ENCODE measurements around the gene IFI27.
"Not testable (repeated sequence)": the region's sequence is repeated elsewhere in the genome, so short reads cannot be mapped to it uniquely, and the experiment has no call there.

IFI27 gene

DNA sequence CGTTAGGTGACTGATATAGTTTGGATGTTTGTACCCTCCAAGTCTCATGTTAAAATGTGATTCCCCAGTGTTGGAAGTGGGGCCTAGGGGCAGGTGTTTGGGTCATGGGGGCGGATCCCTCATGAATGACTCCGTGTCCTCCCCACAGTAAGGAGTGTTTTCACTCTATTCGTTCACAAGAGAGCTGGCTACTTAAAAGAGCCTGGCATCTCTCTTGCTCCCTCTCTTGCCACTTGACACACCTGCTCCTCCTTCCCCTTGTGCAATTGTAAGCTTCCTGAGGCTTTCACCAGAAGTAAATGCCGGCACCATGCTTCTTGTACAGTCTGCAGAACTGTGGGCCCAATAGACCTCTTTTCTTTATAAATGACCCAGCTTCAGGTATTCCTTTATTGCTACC lies 16.3 kb downstream of the IFI27 start:
- DNase-seq: no peak

- DNase-seq: no peak
Observed at GRCh38 chr14:94127330-94127729, 16.8 kb downstream of the IFI27 start.

GRCh38 chr14:94128216-94128839 lies 17.8 kb downstream of the IFI27 start:
- DNase-seq: no peak

- peak; percentile 47 for DNase-seq
Observed at GRCh38 chr14:94129111-94129757, 18.7 kb downstream of the IFI27 start, which contains the start of gene IFI27L2. Gene IFI27L2 (minus strand): TSS chr14:94129604. CDS start chr14:94129564, 40 bp downstream.

GRCh38 chr14:94129758-94130414 lies 19.4 kb downstream of the IFI27 start:
- peak; percentile 16 for DNase-seq

- DNase-seq: peak; percentile 61
Observed at GRCh38 chr14:94132285-94132887, 21.9 kb downstream of the IFI27 start.

DNA sequence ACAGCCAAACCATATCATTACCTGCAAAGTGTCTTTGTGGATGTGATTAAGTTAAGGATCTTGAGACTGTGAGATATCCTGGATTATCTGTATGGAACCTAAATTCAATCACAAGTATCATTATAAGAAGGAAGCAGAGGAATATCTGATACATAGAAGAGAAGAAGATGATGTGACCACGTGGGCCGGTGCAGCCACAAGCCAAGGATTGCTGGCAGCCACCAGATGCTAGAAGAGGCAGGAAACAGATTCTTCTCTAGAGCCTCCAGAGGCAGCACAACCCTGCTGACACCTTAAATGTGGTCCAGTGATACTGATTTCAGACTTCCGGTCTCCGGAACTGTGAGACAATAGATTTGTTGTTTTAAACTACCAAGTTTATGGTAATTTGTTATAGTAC lies 24.9 kb downstream of the IFI27 start:
- no peak for DNase-seq

- DNase-seq: peak; percentile 73
Observed at GRCh38 chr14:94136575-94137331, 26.2 kb downstream of the IFI27 start.

DNA sequence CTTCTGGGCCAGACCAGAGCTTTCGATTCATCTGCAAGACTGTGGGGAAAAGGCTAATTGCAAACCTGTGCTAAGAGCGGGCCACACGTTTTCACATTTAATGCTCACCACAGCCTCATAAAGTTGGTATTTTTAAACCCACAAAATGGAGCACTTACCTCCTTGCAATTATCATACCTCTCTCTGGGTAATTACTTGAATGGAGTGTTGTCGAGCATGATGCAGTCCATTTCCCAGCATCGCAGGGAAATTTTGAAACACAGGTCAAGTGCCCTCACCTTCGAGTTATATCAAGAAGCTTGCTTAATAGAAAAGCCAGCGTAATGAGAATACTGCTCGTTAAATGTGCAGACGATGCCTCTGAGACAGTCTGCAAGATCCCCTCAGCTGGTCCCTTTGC lies 27.7 kb downstream of the IFI27 start:
- DNase-seq: no peak

- DNase-seq: no peak
Observed at GRCh38 chr14:94139006-94139405, 28.5 kb downstream of the IFI27 start.

DNA sequence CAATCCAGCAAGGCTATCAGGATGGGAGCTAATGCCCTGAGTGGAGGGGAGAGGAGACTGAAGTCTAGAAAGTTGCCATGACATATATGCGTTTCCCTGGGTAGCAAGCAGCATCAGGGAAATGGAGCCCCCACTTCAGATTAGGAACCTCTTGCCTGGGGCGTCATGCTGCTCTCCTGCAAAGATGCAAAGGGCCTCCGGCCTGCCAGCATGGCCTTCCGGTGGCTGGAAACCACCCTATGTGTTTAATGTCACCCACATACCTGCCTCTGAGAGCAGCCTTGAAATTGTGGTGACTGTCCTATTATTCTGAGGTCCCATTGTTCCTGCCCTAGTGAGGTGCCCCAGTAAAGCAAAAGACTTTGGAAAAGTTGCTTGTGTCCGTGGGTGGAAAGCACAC lies 28.9 kb downstream of the IFI27 start:
- no peak for DNase-seq

- DNase-seq: no peak
Observed at GRCh38 chr14:94142247-94142646, 31.7 kb downstream of the IFI27 start.

GRCh38 chr14:94142836-94143235 lies 32.3 kb downstream of the IFI27 start:
- no peak for DNase-seq

GRCh38 chr14:94143239-94143638 lies 32.7 kb downstream of the IFI27 start:
- no peak for DNase-seq

DNA sequence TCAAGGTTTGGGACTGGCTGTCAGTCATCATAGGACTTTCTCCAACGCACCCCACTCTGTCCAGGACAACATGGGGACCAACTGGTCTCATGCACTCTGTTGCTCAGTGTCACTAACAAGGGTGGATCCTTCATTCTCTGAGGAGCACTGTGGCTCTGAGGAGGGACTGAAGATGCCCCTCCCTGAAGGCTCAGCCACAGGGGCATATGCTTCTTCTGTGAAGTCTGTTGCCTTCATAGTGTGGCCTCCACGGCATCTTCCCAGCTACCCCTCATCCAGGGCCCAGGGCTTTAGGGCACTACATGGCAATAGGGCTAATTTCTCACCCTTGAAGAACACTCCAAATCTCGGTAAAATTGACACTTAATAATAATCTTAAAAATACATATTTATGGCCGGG lies 33.2 kb downstream of the IFI27 start:
- DNase-seq: no peak

- no peak for DNase-seq
Observed at GRCh38 chr14:94144765-94145164, 34.2 kb downstream of the IFI27 start.

DNA sequence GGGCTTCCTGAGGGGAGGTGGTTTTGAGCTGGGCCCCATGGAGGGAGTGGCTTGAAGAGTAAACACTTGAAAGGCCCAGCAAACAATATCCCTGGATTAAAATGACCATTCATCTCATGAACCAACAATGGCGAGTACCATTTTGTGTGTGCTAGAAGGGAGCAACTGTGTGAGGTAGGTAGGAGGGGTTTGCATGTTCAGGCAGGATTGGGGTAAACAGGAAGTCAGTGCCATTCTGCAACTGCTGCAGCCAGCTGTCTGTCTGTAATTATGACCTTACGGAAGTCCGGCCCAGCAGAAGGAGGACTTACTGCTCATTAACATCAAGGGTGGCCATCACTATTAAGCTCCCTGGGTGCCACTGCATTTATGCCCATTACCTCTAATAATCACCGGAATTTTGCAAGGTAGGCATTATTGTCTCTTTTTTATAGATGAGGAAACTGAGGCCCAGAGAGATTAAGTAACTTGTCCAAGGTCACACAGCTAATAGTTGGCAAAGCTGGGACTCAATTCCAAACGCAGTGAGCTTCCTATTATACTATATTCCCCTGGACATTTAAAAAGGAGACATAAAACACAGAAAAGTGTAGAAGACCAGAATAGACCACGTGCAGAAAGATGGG lies 35.5 kb downstream of the IFI27 start:
- DNase-seq: no peak

DNA sequence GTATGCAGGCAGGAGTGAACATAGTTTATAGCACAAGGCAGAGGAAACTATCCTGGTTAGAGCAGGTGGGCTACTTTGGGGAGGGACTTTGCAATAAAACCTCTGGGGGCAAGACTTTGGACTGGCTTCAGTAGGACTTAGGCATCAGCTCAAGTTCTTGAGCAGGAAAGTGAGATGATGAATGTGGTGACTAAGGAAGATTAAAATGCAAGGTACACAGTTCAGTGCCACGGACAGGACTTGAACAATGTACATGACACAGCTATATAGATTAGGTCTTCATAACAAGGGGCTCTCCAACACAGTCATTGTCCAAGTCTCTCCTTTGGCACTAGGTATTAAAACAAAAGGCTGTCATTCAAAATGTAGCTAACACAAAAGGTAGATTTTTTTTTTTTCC lies 42.1 kb downstream of the IFI27 start:
- no peak for DNase-seq

DNA sequence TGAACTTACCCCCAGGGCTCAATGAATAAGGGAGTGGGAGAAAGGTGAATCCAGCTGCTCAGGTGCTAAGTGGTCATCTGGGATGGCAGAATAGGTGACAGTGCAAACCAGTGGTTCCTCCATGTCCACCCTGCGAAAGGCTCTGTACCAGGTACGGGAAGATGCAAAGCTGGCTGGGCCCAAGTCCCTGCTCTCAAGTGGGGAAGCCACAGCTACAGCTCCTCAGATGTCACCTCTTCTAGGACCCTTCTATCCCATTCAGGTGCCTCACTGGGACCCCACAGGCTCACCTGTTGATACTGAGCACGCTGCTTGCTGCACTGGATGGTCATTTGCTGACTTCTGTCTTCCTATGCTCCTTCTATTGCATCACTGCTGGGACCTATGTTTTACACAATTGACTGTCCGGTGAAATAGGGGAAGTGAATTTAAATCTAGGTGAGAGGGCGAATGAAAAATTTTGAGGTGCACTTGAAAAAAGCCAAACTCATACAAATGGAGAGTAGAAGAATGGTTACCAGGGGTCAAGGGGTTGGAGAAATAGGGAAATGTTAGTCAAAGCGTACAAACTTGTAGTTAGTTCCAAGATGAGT lies 43.3 kb downstream of the IFI27 start:
- DNase-seq: no peak

DNA sequence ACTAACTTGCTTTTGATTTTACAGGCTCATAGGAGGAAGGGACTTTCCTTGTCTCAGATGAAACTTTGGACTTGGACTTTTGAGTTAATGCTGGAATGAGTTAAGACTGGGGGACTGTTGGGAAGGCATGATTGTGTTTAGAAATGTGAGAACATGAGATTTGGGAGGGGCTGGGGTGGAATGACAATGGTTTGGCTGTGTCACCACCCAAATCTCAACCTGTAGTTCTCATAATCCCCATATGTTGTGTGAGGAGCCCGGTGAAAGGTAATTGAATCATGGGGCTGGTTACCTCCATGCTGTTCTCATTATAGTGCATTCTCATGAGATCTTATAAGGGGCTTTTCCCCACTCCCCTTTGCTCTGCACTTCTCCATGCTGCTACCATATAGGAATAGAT lies 45.6 kb downstream of the IFI27 start:
- DNase-seq: not testable (repeated sequence)

- DNase-seq: no peak
Observed at GRCh38 chr14:94157197-94157596, 46.7 kb downstream of the IFI27 start.

- no peak for DNase-seq
Observed at GRCh38 chr14:94158239-94158883, 47.8 kb downstream of the IFI27 start.

Measured in NCI-H526 treated with DMSO at 0.1 percent for 48 hours (cell line).